B cell (primary cell): ENCODE results near the gene CHST1. TPM values are rescaled to one million over a fixed set of nuclear protein-coding genes. Genes with fewer than 3 reads are reported as not detected.

Source experiments
- ATAC-seq: fragments of 200-7000 bp; cut with Tn5 transposase; one replicate; pipeline ENCODE4 v1.10.0; 2021; ENCODE audit warnings: low read depth, mild to moderate bottlenecking, moderate number of reproducible peaks, moderate library complexity
- CTCF ChIA-PET: fragments of 350-600 bp; sonication (Branson Sonifier 250); formaldehyde crosslinking; loops from one replicate; lab custom pipeline; 2021; ENCODE audit warnings: antibody characterized with exemption, inconsistent platforms; lab: Charles Lee
- POLR2A ChIA-PET: fragments of 350-600 bp; sonication (Branson Sonifier 250); formaldehyde crosslinking; loops from one replicate; lab custom pipeline; 2021; ENCODE audit warnings: antibody characterized with exemption; lab: Charles Lee
- DNase-seq: peaks from one replicate; pipeline ENCODE4 v3.0.0; 2013
- H2AFZ ChIP-seq: 2 replicates; pipeline ENCODE4 v1.6.1; 2012; ENCODE audit warnings: mild to moderate bottlenecking, low read depth, low read length; ENCODE audit not compliant: insufficient read depth, poor library complexity, severe bottlenecking
- H3K27ac ChIP-seq, 2 donors: 1 replicate in 1 of 2; 2 replicates in 1 of 2; pipeline ENCODE4 v1.5.1; 2012 to 2013; ENCODE audit warnings: low read length in 2 of 2, mild to moderate bottlenecking in 2 of 2, moderate library complexity in 1 of 2
- H3K27me3 ChIP-seq, 4 experiments: fragments of 200-600 bp in 1 of 4; sonication (generic) in 1 of 4; replicated peaks in 1 of 4; 1 replicate in 2 of 4; 2 replicates in 2 of 4; pipeline versions ENCODE4 v1.6.1 to v1.7.0; 2013 to 2016; ENCODE audit warnings: low read length in 3 of 4, mild to moderate bottlenecking in 2 of 4, mixed read lengths in 1 of 4, moderate library complexity in 1 of 4; ENCODE audit not compliant: insufficient read depth in 4 of 4, control insufficient read depth in 3 of 4; ENCODE audit errors: control extremely low read depth in 1 of 4
- H3K36me3 ChIP-seq, 2 experiments: replicated peaks in 1 of 2; 1 replicate in 1 of 2; 2 replicates in 1 of 2; pipeline versions ENCODE4 v1.6.1 to v1.7.1; 2013; ENCODE audit warnings: low read length in 1 of 2; ENCODE audit not compliant: insufficient read depth in 2 of 2, control insufficient read depth in 1 of 2; ENCODE audit errors: control extremely low read depth in 1 of 2, extremely low read depth in 1 of 2
- H3K4me1 ChIP-seq, 2 donors: fragments of 200-600 bp in 1 of 2; sonication (generic) in 1 of 2; 1 replicate in 1 of 2; 2 replicates in 1 of 2; pipeline versions ENCODE4 v1.5.1 to v1.6.1; 2013 to 2017; ENCODE audit warnings: low read length in 2 of 2; ENCODE audit not compliant: control insufficient read depth in 2 of 2, insufficient read depth in 2 of 2
- H3K4me2 ChIP-seq: replicated peaks from 2 replicates; pipeline ENCODE3; 2012; ENCODE audit warnings: mild to moderate bottlenecking, low read depth, low read length; ENCODE audit not compliant: poor library complexity, severe bottlenecking
- H3K4me3 ChIP-seq, 5 experiments: fragments of 200-600 bp in 1 of 5; sonication (generic) in 1 of 5; 1 replicate in 3 of 5; 2 replicates in 2 of 5; pipeline versions ENCODE4 v1.5.1 to v1.7.0; 2011 to 2016; ENCODE audit warnings: low read length in 4 of 5, mild to moderate bottlenecking in 4 of 5, low read depth in 2 of 5, control low read depth in 1 of 5, moderate library complexity in 1 of 5; ENCODE audit not compliant: insufficient read depth in 1 of 5; ENCODE audit errors: control extremely low read depth in 1 of 5, extremely low read depth in 1 of 5
- H3K79me2 ChIP-seq: fragments of 200-600 bp; sonication (generic); one replicate; pipeline ENCODE4 v1.6.0; 2016; ENCODE audit warnings: low read length; ENCODE audit not compliant: control insufficient read depth, insufficient read depth
- H3K9ac ChIP-seq: fragments of 200-600 bp; sonication (generic); 2 replicates; pipeline ENCODE4 v1.6.1; 2017; ENCODE audit warnings: mild to moderate bottlenecking, low read length, moderate library complexity
- H3K9me3 ChIP-seq, 3 donors: one replicate each; pipeline versions ENCODE4 v1.6.1 to v1.7.1; 2013; ENCODE audit warnings: low read length in 2 of 3; ENCODE audit not compliant: control insufficient read depth in 2 of 3, insufficient read depth in 1 of 3; ENCODE audit errors: control extremely low read depth in 1 of 3
- H4K20me1 ChIP-seq: 2 replicates; pipeline ENCODE4 v1.6.0; 2012; ENCODE audit warnings: mild to moderate bottlenecking, low read length; ENCODE audit not compliant: insufficient read depth, control insufficient read depth, poor library complexity, severe bottlenecking
- H3K27ac Mint-ChIP-seq: one replicate; pipeline ENCODE4 v1.8.0; 2021; ENCODE audit warnings: mixed read lengths
- H3K27me3 Mint-ChIP-seq: one replicate; pipeline ENCODE4 v1.8.0; 2021; ENCODE audit warnings: mixed read lengths
- H3K4me1 Mint-ChIP-seq: one replicate; pipeline ENCODE4 v1.8.0; 2021; ENCODE audit warnings: mixed read lengths
- H3K4me3 Mint-ChIP-seq: one replicate; pipeline ENCODE4 v1.8.0; 2021; ENCODE audit warnings: mixed read lengths
- H3K9me3 Mint-ChIP-seq: one replicate; pipeline ENCODE4 v1.8.0; 2022; ENCODE audit warnings: mixed read lengths; ENCODE audit not compliant: insufficient read depth
- CTCF ChIP-seq: fragments of 200-600 bp; IDR thresholded peaks from one replicate; pipeline ENCODE4 v1.8.0; 2022; ENCODE audit warnings: antibody characterized with exemption, mild to moderate bottlenecking
- EZH2 ChIP-seq: IDR thresholded peaks from 2 replicates; pipeline ENCODE4 v1.6.1; 2012; ENCODE audit warnings: borderline replicate concordance, low read depth, mild to moderate bottlenecking, moderate library complexity, low read length; ENCODE audit not compliant: insufficient read depth, poor library complexity, severe bottlenecking
- WGBS: methylation state at CpG from one replicate; pipeline ENCODE4 v1.1.5; 2013; ENCODE audit warnings: missing lambda C conversion rate; ENCODE audit not compliant: insufficient coverage; 5-methylcytosine and 5-hydroxymethylcytosine counted together
- intact Hi-C: fragments of 100-400 bp; cut with micrococcal nuclease; formaldehyde crosslinking; loops from one replicate; pipeline ENCODE4 v1.10.0; 2022
- polyA plus RNA-seq: library from polyadenylated mRNA; depleted of rRNA; stranded (reverse); fragments of >200 nt; gene quantifications from 2 replicates; pipeline ENCODE4 v1.2.3, GENCODE V29; 2012
- total RNA-seq, 2 donors: library from RNA; stranded (reverse); fragments of 120-200 nt in 1 of 2; gene quantifications; 1 replicate in 1 of 2; 2 replicates in 1 of 2; pipeline versions ENCODE4 v1.2.3 to v1.2.4, GENCODE V29; 2013 to 2022

CHST1 gene
- total and polyA plus RNA-seq, 2 donors (not counting 1 experiment from before 2014, with no cell fraction given): not detected

- WGBS: 49% methylated on average over 8 of the region's 8 CpGs
- H3K27me3 ChIP-seq: peaks cover 0 to 9% (median 2%) of the 10 kb centered on the region in 4 experiments
- no peak overlapping the region for H3K4me2 ChIP-seq
- H3K36me3 ChIP-seq: no peaks in the 10 kb centered on the region
- H3K79me2 ChIP-seq: no peaks in the 10 kb centered on the region
- ChIA-PET CTCF (no interaction called here), POLR2A (no interaction called here)
- H3K9me3 Mint-ChIP-seq: no peaks in the 10 kb centered on the region
- H3K9ac ChIP-seq: no peak overlapping the region
- intact Hi-C loops: no loop called here
- no peaks in the 10 kb centered on the region for H3K4me1 ChIP-seq
- no peak overlapping the region for H2AFZ ChIP-seq
- peaks cover 34% of the 10 kb centered on the region for H3K27me3 Mint-ChIP-seq
- no peak for TF ChIP-seq EZH2
- H4K20me1 ChIP-seq: no peaks in the 10 kb centered on the region
- no peaks in the 10 kb centered on the region for H3K4me1 Mint-ChIP-seq
- no peak overlapping the region for H3K27ac Mint-ChIP-seq
- no peak overlapping the region for H3K4me3 ChIP-seq
- H3K27ac ChIP-seq: no peak overlapping the region
- no peaks in the 10 kb centered on the region for H3K9me3 ChIP-seq
- no peak overlapping the region for H3K4me3 Mint-ChIP-seq
- ATAC-seq (no peak), DNase-seq (no peak)
These were observed 18.0 kb upstream of the CHST1 start for GRCh38 chr11:45683271-45684058.

DNA sequence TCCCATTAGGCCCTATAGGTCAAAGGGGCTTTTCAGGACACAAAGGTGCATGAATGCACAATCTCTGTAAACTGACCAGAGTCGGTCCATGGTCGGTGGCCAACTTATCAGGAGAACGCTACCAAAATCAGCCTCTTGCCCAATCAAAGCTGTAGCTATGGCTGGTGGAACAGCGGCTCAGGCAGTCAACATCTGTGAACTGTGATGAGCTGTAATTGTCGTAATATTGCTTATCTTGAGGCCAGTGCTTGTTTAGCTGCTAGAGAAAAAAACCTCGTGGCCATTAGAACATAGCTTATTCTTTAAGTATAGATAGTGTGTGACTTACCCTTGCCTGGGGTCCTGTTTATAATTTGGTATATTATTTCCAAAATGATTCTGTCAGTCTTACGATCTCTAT, 14.4 kb upstream of the CHST1 start:
- H3K9me3 ChIP-seq: no peaks in the 10 kb centered on the region
- no peaks in the 10 kb centered on the region for H3K36me3 ChIP-seq
- H3K9ac ChIP-seq: no peak overlapping the region
- H3K4me3 Mint-ChIP-seq: no peak overlapping the region
- DNase-seq (no peak), ATAC-seq (no peak)
- H4K20me1 ChIP-seq: no peaks in the 10 kb centered on the region
- CTCF ChIA-PET: interaction anchor here (0.9 kb wide), 1 partner anchor 347 kb away, joined by 3 read pairs; no protein-coding TSS in a partner anchor
- H3K79me2 ChIP-seq: no peaks in the 10 kb centered on the region
- H3K27me3 ChIP-seq: peaks cover 0 to 6% (median 2%) of the 10 kb centered on the region in 4 experiments
- H2AFZ ChIP-seq: no peak overlapping the region
- no peaks in the 10 kb centered on the region for H3K4me1 ChIP-seq
- intact Hi-C loops: no loop called here
- TF ChIP-seq CTCF: no peak
- no peak for TF ChIP-seq EZH2
- no peaks in the 10 kb centered on the region for H3K4me1 Mint-ChIP-seq
- no peak overlapping the region for H3K27ac Mint-ChIP-seq
- H3K9me3 Mint-ChIP-seq: no peaks in the 10 kb centered on the region
- H3K4me2 ChIP-seq: no peak overlapping the region
- H3K27me3 Mint-ChIP-seq: peaks cover 18% of the 10 kb centered on the region
- POLR2A ChIA-PET: no interaction called here
- 97% methylated on average over 5 of the region's 7 CpGs for WGBS
- no peak overlapping the region for H3K27ac ChIP-seq
- H3K4me3 ChIP-seq: no peak overlapping the region
